Activated CD4-positive, CD25-positive, alpha-beta regulatory T cell treated with anti-CD3 and anti-CD28 coated beads, Interleukin-2, amount 50 U/mL, for 16 hours (primary cell): ENCODE measurements around the gene RFPL3.
"Not testable (repeated sequence)": the region's sequence is repeated elsewhere in the genome, so short reads cannot be mapped to it uniquely, and the experiment has no call there.

Source experiments
- DNase-seq: peaks from one replicate; pipeline ENCODE4 v3.0.0-alpha.2; 2020; ENCODE audit warnings: low read depth, low spot score

The RFPL3 gene

GRCh38 chr22:32329202-32329645 is 28.4 kb upstream of the RFPL3 start:
- DNase-seq: no peak

GRCh38 chr22:32331236-32331917 is 26.3 kb upstream of the RFPL3 start:
- no peak for DNase-seq

- no peak for DNase-seq
Observed at GRCh38 chr22:32331918-32332725, 25.5 kb upstream of the RFPL3 start.

GRCh38 chr22:32333141-32333768 is 24.4 kb upstream of the RFPL3 start:
- DNase-seq: no peak

GRCh38 chr22:32333769-32334659 is 23.7 kb upstream of the RFPL3 start:
- no peak for DNase-seq

- DNase-seq: no peak
Observed at GRCh38 chr22:32334660-32335365, 22.9 kb upstream of the RFPL3 start.

GRCh38 chr22:32335471-32335870 is 22.2 kb upstream of the RFPL3 start:
- no peak for DNase-seq

GRCh38 chr22:32336121-32336603 is 21.5 kb upstream of the RFPL3 start:
- DNase-seq: no peak

- no peak for DNase-seq
Observed at GRCh38 chr22:32336771-32337424, 20.8 kb upstream of the RFPL3 start.

- DNase-seq: not testable (repeated sequence)
Observed at GRCh38 chr22:32337425-32337824, 20.2 kb upstream of the RFPL3 start.

- no peak for DNase-seq
Observed at GRCh38 chr22:32338757-32339156, 18.9 kb upstream of the RFPL3 start.

- no peak for DNase-seq
Observed at GRCh38 chr22:32339190-32340012, 18.3 kb upstream of the RFPL3 start.

- DNase-seq: no peak
Observed at GRCh38 chr22:32340411-32340810, 17.3 kb upstream of the RFPL3 start.

GRCh38 chr22:32341122-32341740 is 16.4 kb upstream of the RFPL3 start:
- DNase-seq: no peak

GRCh38 chr22:32342977-32343376 is 14.7 kb upstream of the RFPL3 start:
- no peak for DNase-seq

- DNase-seq: no peak
Observed at GRCh38 chr22:32343941-32344340, 13.7 kb upstream of the RFPL3 start.

GRCh38 chr22:32348031-32348611 is 9.5 kb upstream of the RFPL3 start:
- no peak for DNase-seq

- DNase-seq: not testable (repeated sequence)
Observed at GRCh38 chr22:32351875-32352274, 5.8 kb upstream of the RFPL3 start.
